H9 (cell line): ENCODE data around the gene ITGA7. TPM values are rescaled to one million over a fixed set of nuclear protein-coding genes. Genes with fewer than 3 reads are reported as not detected.

Experiments
- DNase-seq: peaks from one replicate; pipeline ENCODE4 v3.0.0-alpha.2; 2017
- H2AFZ ChIP-seq: one replicate; pipeline ENCODE4 v1.6.1; 2013; ENCODE audit warnings: mild to moderate bottlenecking, low read length, control low read depth, moderate library complexity
- H2AK5ac ChIP-seq: 2 replicates; pipeline ENCODE4 v1.6.1; 2013; ENCODE audit warnings: low read length, control low read depth, mixed read lengths; ENCODE audit not compliant: insufficient read length
- H2BK120ac ChIP-seq: one replicate; pipeline ENCODE4 v1.6.1; 2013; ENCODE audit warnings: low read depth, mild to moderate bottlenecking, low read length, control low read depth, inconsistent platforms; ENCODE audit not compliant: poor library complexity, severe bottlenecking
- H2BK12ac ChIP-seq: 2 replicates; pipeline ENCODE4 v1.6.1; 2013; ENCODE audit warnings: low read length, control low read depth, mixed read lengths, low read depth; ENCODE audit not compliant: insufficient read length
- H2BK15ac ChIP-seq: 2 replicates; pipeline ENCODE4 v1.6.1; 2013; ENCODE audit warnings: low read depth, low read length, control low read depth
- H2BK20ac ChIP-seq: one replicate; pipeline ENCODE4 v1.6.1; 2013; ENCODE audit warnings: low read depth, mild to moderate bottlenecking, low read length, control low read depth, inconsistent platforms; ENCODE audit not compliant: poor library complexity, severe bottlenecking
- H2BK5ac ChIP-seq: 2 replicates; pipeline ENCODE4 v1.6.1; 2013; ENCODE audit warnings: low read length, control low read depth, mixed read lengths; ENCODE audit not compliant: insufficient read length
- H3K14ac ChIP-seq: 2 replicates; pipeline ENCODE4 v1.6.1; 2013; ENCODE audit warnings: low read length, control low read depth; ENCODE audit not compliant: insufficient read depth
- H3K18ac ChIP-seq: 2 replicates; pipeline ENCODE4 v1.6.1; 2013; ENCODE audit warnings: low read depth, mild to moderate bottlenecking, mixed read lengths, low read length, control low read depth; ENCODE audit not compliant: insufficient read length
- H3K23ac ChIP-seq: 2 replicates; pipeline ENCODE4 v1.6.1; 2013; ENCODE audit warnings: low read length, control low read depth, mixed read lengths, low read depth; ENCODE audit not compliant: insufficient read length
- H3K23me2 ChIP-seq: 2 replicates; pipeline ENCODE4 v1.6.1; 2013; ENCODE audit warnings: low read depth, mild to moderate bottlenecking, mixed read lengths, low read length, control low read depth; ENCODE audit not compliant: insufficient read length, poor library complexity, severe bottlenecking
- H3K27ac ChIP-seq: 2 replicates; pipeline ENCODE4 v1.5.1; 2013; ENCODE audit warnings: low read length, control low read depth, mixed read lengths, low read depth; ENCODE audit not compliant: insufficient read length
- H3K27me3 ChIP-seq: 2 replicates; pipeline ENCODE4 v1.6.1; 2013; ENCODE audit warnings: low read length, control low read depth, inconsistent platforms; ENCODE audit not compliant: insufficient read depth
- H3K4ac ChIP-seq: 2 replicates; pipeline ENCODE4 v1.6.1; 2013; ENCODE audit warnings: low read depth, mild to moderate bottlenecking, control low read depth, inconsistent platforms, low read length, moderate library complexity
- H3K4me1 ChIP-seq: 2 replicates; pipeline ENCODE4 v1.6.1; 2013; ENCODE audit warnings: low read length, control low read depth, inconsistent platforms; ENCODE audit not compliant: insufficient read depth
- H3K4me2 ChIP-seq: 2 replicates; pipeline ENCODE4 v1.6.1; 2013; ENCODE audit warnings: low read length, control low read depth, mixed read lengths; ENCODE audit not compliant: insufficient read length, insufficient read depth
- H3K56ac ChIP-seq: 2 replicates; pipeline ENCODE4 v1.6.1; 2013; ENCODE audit warnings: low read depth, mild to moderate bottlenecking, mixed read lengths, low read length, control low read depth; ENCODE audit not compliant: insufficient read length
- H3K79me1 ChIP-seq: 2 replicates; pipeline ENCODE4 v1.6.1; 2013; ENCODE audit warnings: low read depth, mild to moderate bottlenecking, moderate library complexity, low read length, control low read depth, inconsistent platforms; ENCODE audit not compliant: insufficient read depth, poor library complexity, severe bottlenecking
- H3K79me2 ChIP-seq: 2 replicates; pipeline ENCODE4 v1.6.1; 2013; ENCODE audit warnings: low read length, control low read depth, inconsistent platforms; ENCODE audit not compliant: insufficient read depth
- H3K9ac ChIP-seq: 2 replicates; pipeline ENCODE4 v1.6.1; 2013; ENCODE audit warnings: low read length, control low read depth, mixed read lengths; ENCODE audit not compliant: insufficient read length; ENCODE audit errors: extremely low read depth
- H3K9me3 ChIP-seq: one replicate; pipeline ENCODE4 v1.6.1; 2013; ENCODE audit warnings: low read depth, low read length, inconsistent platforms; ENCODE audit not compliant: control insufficient read depth
- H3T11ph ChIP-seq: one replicate; pipeline ENCODE4 v1.6.1; 2013; ENCODE audit warnings: mild to moderate bottlenecking, low read length, control low read depth, inconsistent platforms
- H4K20me1 ChIP-seq: one replicate; pipeline ENCODE4 v1.6.1; 2013; ENCODE audit not compliant: control insufficient read depth, insufficient read length, insufficient read depth
- H4K5ac ChIP-seq: 2 replicates; pipeline ENCODE4 v1.6.1; 2013; ENCODE audit warnings: low read depth, mild to moderate bottlenecking, mixed read lengths, low read length, control low read depth; ENCODE audit not compliant: insufficient read length
- H4K8ac ChIP-seq: replicated peaks from 2 replicates; pipeline ENCODE4 v1.6.1; 2013; ENCODE audit warnings: low read length, control low read depth, mixed read lengths, low read depth; ENCODE audit not compliant: insufficient read length
- H4K91ac ChIP-seq: 2 replicates; pipeline ENCODE4 v1.6.1; 2013; ENCODE audit warnings: low read depth, mild to moderate bottlenecking, moderate library complexity, mixed read lengths, low read length, control low read depth; ENCODE audit not compliant: insufficient read length
- H3K27ac Mint-ChIP-seq, 3 experiments: 2 replicates in 2 of 3; 3 replicates in 1 of 3; pipeline ENCODE4 v1.8.0; 2020 to 2021; ENCODE audit warnings: mixed read lengths in 3 of 3, mild to moderate bottlenecking in 1 of 3, moderate library complexity in 1 of 3
- H3K27me3 Mint-ChIP-seq: 2 replicates; pipeline ENCODE4 v1.8.0; 2021; ENCODE audit warnings: low read depth, mild to moderate bottlenecking, moderate library complexity, mixed read lengths
- H3K36me3 Mint-ChIP-seq, 3 experiments: 2 replicates in 2 of 3; 3 replicates in 1 of 3; pipeline ENCODE4 v1.8.0; 2020 to 2021; ENCODE audit warnings: low read depth in 3 of 3, mixed read lengths in 3 of 3; ENCODE audit not compliant: insufficient read depth in 1 of 3
- H3K4me1 Mint-ChIP-seq, 2 experiments: 2 replicates each; pipeline ENCODE4 v1.8.0; 2020; ENCODE audit warnings: mixed read lengths in 2 of 2
- H3K4me3 Mint-ChIP-seq, 2 experiments: 2 replicates in 1 of 2; 3 replicates in 1 of 2; pipeline ENCODE4 v1.8.0; 2020 to 2021; ENCODE audit warnings: mild to moderate bottlenecking in 2 of 2, mixed read lengths in 2 of 2, moderate library complexity in 1 of 2
- H3K9me3 Mint-ChIP-seq, 2 experiments: 2 replicates in 1 of 2; 3 replicates in 1 of 2; pipeline ENCODE4 v1.8.0; 2020; ENCODE audit warnings: mild to moderate bottlenecking in 2 of 2, mixed read lengths in 2 of 2, moderate library complexity in 1 of 2
- CTCF ChIP-seq: fragments of 200-600 bp; sonication (generic); conservative IDR thresholded peaks from 3 replicates; pipeline ENCODE4 v1.8.0; 2021; ENCODE audit warnings: antibody characterized with exemption, mild to moderate bottlenecking
- WGBS: extraction: QIAGEN DNeasy Blood & Tissue Kit; methylation state at CpG from one replicate; pipeline ENCODE4 v1.1.7; 2013; ENCODE audit warnings: missing lambda C conversion rate, low lambda C conversion rate, mixed read lengths; ENCODE audit not compliant: insufficient read length; ENCODE audit errors: extremely low coverage; 5-methylcytosine and 5-hydroxymethylcytosine counted together
- total RNA-seq: library from RNA; stranded (reverse); gene quantifications from 2 replicates; pipeline ENCODE4 v1.2.1, GENCODE V29; 2021

The ITGA7 gene
- total RNA-seq, 1 experiment from 2014 or later, result 119 TPM

GRCh38 chr12:55694188-55694515 lies 13.6 kb downstream of the ITGA7 start:
- WGBS, result no CpG with 5 or more reads among the region's 7 CpGs
- Histone ChIP-seq H3K27ac (no peak overlapping the region), H2BK5ac (no peak overlapping the region), H4K91ac (no peak overlapping the region), H3K79me1 (no peaks in the 10 kb centered on the region), H3K14ac (no peak overlapping the region), H3K79me2 (no peaks in the 10 kb centered on the region), H4K5ac (no peak overlapping the region), H3K23me2 (no peaks in the 10 kb centered on the region), H3K4ac (no peak overlapping the region), H4K20me1 (no peaks in the 10 kb centered on the region), H3K9ac (no peak overlapping the region), H3K27me3 (no peaks in the 10 kb centered on the region), H2AFZ (no peak overlapping the region), H2AK5ac (no peak overlapping the region), H2BK20ac (no peak overlapping the region), H2BK120ac (no peak overlapping the region), H2BK15ac (no peak overlapping the region), H3K4me1 (no peaks in the 10 kb centered on the region), H3K18ac (no peak overlapping the region), H4K8ac (no peak overlapping the region), H3K4me2 (no peak overlapping the region), H2BK12ac (no peak overlapping the region), H3K9me3 (no peaks in the 10 kb centered on the region), H3T11ph (no peak overlapping the region), H3K56ac (no peak overlapping the region), H3K23ac (no peak overlapping the region)
- H3K27ac Mint-ChIP-seq, result peak overlapping the region in 1 of 3 experiments; percentile 70; a peak in 1 of 7 replicates
- H3K9me3 Mint-ChIP-seq, result no peaks in the 10 kb centered on the region
- DNase-seq, result no peak
- no peaks in the 10 kb centered on the region for H3K4me1 Mint-ChIP-seq
- H3K4me3 Mint-ChIP-seq, result no peak overlapping the region
- no peaks in the 10 kb centered on the region for H3K27me3 Mint-ChIP-seq
- TF ChIP-seq CTCF, result no peak
- H3K36me3 Mint-ChIP-seq, result peaks cover 32 to 55% (median 44%) of the 10 kb centered on the region in 3 experiments
